Measurements from ENCODE around the gene CC2D2A.

CC2D2A gene

DNA sequence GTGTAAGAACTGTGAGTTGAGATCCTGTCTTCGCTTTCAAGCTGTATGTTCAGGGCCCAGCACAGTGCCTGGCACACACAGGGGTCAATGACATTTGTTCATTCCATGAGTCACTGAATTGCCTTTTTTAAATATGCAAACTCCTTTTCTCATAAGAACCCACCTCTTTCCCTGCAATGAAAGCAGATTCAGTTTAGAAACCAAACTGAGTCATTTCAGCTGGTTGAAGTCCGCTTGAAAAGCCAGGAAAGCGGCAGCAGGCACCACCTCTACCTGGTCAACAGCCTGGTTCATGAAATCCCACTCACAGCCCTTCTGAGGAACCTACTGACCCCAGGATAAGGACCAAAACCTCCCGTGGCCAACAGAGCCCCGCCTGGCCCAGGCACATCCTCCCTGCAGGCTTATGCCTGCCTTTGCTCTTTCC is 46.4 kb upstream of the CC2D2A start:
- no peak for ATAC-seq
- TF ChIP-seq ZNF8 (CRISPR knock-in tag; IDR thresholded peaks at IDR 0.05), result no peak
- TF ChIP-seq PATZ1 (CRISPR knock-in tag; IDR thresholded peaks at IDR 0.05; ENCODE audit: borderline replicate concordance), result no peak
- TF ChIP-seq ZC3H10 (CRISPR knock-in tag; IDR thresholded peaks at IDR 0.05), result no peak
- no peak for TF ChIP-seq ARNTL (CRISPR knock-in tag; IDR thresholded peaks at IDR 0.05; ENCODE audit: borderline replicate concordance, low read depth)
- TF ChIP-seq ZNF565 (CRISPR knock-in tag; conservative IDR thresholded peaks at IDR 0.05; ENCODE audit: low read depth), result no peak

GRCh38 chr4:15425520-15425919 is 44.2 kb upstream of the CC2D2A start:
- TF ChIP-seq TOX (CRISPR knock-in tag; IDR thresholded peaks at IDR 0.05; ENCODE audit: borderline replicate concordance) (no peak), TCF4 (CRISPR knock-in tag; IDR thresholded peaks at IDR 0.05; ENCODE audit: borderline replicate concordance) (no peak)
- no peak for ATAC-seq

DNA sequence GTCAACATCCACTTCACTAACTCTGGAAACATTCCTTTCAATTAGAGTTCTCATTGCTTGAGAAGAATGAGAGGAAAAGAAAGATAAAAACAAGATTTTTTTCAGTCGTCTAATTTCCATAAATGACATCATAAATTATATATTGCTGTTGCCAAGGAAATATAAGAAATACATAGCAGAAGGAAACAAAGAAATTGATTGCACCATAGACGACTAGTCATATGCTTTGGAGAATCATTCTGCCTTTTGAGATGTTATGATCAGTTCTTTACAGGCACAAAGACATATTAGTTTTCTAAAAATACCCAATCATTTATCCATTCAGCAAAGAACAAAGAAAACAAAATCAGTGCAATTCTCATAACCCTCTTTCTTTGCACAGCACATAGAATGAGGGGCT is 42.5 kb upstream of the CC2D2A start:
- TF ChIP-seq ZFP3 (CRISPR knock-in tag; IDR thresholded peaks at IDR 0.05) (no peak), PATZ1 (CRISPR knock-in tag; IDR thresholded peaks at IDR 0.05; ENCODE audit: borderline replicate concordance) (no peak), ESRRG (CRISPR knock-in tag; IDR thresholded peaks at IDR 0.05) (no peak), ZNF70 (CRISPR knock-in tag; IDR thresholded peaks at IDR 0.05) (no peak)
- ATAC-seq, result no peak

- ATAC-seq, result no peak
- TF ChIP-seq, protein P1, sequence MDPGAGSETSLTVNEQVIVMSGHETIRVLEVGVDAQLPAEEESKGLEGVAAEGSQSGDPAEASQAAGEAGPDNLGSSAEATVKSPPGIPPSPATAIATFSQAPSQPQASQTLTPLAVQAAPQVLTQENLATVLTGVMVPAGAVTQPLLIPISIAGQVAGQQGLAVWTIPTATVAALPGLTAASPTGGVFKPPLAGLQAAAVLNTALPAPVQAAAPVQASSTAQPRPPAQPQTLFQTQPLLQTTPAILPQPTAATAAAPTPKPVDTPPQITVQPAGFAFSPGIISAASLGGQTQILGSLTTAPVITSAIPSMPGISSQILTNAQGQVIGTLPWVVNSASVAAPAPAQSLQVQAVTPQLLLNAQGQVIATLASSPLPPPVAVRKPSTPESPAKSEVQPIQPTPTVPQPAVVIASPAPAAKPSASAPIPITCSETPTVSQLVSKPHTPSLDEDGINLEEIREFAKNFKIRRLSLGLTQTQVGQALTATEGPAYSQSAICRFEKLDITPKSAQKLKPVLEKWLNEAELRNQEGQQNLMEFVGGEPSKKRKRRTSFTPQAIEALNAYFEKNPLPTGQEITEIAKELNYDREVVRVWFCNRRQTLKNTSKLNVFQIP (CRISPR knock-in tag; IDR thresholded peaks at IDR 0.05; ENCODE audit: borderline replicate concordance, low read depth), result no peak
- TF ChIP-seq ZNF565 (CRISPR knock-in tag; conservative IDR thresholded peaks at IDR 0.05; ENCODE audit: low read depth), result no peak
- no peak for TF ChIP-seq ZC3H10 (CRISPR knock-in tag; IDR thresholded peaks at IDR 0.05)
- TF ChIP-seq ARNTL (CRISPR knock-in tag; IDR thresholded peaks at IDR 0.05; ENCODE audit: borderline replicate concordance, low read depth), result no peak
- TF ChIP-seq PPARA (CRISPR knock-in tag; IDR thresholded peaks at IDR 0.05; ENCODE audit: borderline replicate concordance), result no peak
- TF ChIP-seq TOX (CRISPR knock-in tag; IDR thresholded peaks at IDR 0.05; ENCODE audit: borderline replicate concordance), result no peak
- TF ChIP-seq, protein P2, sequence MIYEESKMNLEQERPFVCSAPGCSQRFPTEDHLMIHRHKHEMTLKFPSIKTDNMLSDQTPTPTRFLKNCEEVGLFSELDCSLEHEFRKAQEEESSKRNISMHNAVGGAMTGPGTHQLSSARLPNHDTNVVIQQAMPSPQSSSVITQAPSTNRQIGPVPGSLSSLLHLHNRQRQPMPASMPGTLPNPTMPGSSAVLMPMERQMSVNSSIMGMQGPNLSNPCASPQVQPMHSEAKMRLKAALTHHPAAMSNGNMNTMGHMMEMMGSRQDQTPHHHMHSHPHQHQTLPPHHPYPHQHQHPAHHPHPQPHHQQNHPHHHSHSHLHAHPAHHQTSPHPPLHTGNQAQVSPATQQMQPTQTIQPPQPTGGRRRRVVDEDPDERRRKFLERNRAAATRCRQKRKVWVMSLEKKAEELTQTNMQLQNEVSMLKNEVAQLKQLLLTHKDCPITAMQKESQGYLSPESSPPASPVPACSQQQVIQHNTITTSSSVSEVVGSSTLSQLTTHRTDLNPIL (CRISPR knock-in tag; IDR thresholded peaks at IDR 0.05; ENCODE audit: low read depth), result no peak
- TF ChIP-seq ZNF70 (CRISPR knock-in tag; IDR thresholded peaks at IDR 0.05), result no peak
- no peak for TF ChIP-seq ZFP30 (CRISPR knock-in tag; IDR thresholded peaks at IDR 0.05)
- no peak for TF ChIP-seq BACH2 (CRISPR knock-in tag; IDR thresholded peaks at IDR 0.05; ENCODE audit: borderline replicate concordance)
- no peak for TF ChIP-seq CSDC2 (CRISPR knock-in tag; IDR thresholded peaks at IDR 0.05)
- no peak for TF ChIP-seq ISL1 (CRISPR knock-in tag; IDR thresholded peaks at IDR 0.05)
- TF ChIP-seq TCF4 (CRISPR knock-in tag; IDR thresholded peaks at IDR 0.05; ENCODE audit: borderline replicate concordance), result no peak
- TF ChIP-seq, protein P3, sequence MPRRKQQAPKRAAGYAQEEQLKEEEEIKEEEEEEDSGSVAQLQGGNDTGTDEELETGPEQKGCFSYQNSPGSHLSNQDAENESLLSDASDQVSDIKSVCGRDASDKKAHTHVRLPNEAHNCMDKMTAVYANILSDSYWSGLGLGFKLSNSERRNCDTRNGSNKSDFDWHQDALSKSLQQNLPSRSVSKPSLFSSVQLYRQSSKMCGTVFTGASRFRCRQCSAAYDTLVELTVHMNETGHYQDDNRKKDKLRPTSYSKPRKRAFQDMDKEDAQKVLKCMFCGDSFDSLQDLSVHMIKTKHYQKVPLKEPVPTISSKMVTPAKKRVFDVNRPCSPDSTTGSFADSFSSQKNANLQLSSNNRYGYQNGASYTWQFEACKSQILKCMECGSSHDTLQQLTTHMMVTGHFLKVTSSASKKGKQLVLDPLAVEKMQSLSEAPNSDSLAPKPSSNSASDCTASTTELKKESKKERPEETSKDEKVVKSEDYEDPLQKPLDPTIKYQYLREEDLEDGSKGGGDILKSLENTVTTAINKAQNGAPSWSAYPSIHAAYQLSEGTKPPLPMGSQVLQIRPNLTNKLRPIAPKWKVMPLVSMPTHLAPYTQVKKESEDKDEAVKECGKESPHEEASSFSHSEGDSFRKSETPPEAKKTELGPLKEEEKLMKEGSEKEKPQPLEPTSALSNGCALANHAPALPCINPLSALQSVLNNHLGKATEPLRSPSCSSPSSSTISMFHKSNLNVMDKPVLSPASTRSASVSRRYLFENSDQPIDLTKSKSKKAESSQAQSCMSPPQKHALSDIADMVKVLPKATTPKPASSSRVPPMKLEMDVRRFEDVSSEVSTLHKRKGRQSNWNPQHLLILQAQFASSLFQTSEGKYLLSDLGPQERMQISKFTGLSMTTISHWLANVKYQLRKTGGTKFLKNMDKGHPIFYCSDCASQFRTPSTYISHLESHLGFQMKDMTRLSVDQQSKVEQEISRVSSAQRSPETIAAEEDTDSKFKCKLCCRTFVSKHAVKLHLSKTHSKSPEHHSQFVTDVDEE (CRISPR knock-in tag; IDR thresholded peaks at IDR 0.05), result no peak
- TF ChIP-seq OSR1 (CRISPR knock-in tag; IDR thresholded peaks at IDR 0.05), result no peak
- TF ChIP-seq ZFP3 (CRISPR knock-in tag; IDR thresholded peaks at IDR 0.05), result no peak
These were observed 42.0 kb upstream of the CC2D2A start, which contains the start of gene C1QTNF7 for GRCh38 chr4:15427701-15428100. Gene C1QTNF7, plus strand, starts transcription at chr4:15428033. Its CDS starts 7,711 bp downstream, at chr4:15435744.

Data from SK-N-SH treated with all-trans-retinoic acid at 6 μM for 48 hours (cell line).